SW 1271 (cell line): ENCODE measurements around the gene MAN1B1.
"Not testable (repeated sequence)": the region's sequence is repeated elsewhere in the genome, so short reads cannot be mapped to it uniquely, and the experiment has no call there.

Source experiments
- DNase-seq, 2 experiments: peaks; one replicate each; lab custom pipeline; 2025; lab: John Stamatoyannopoulos, UW

MAN1B1 gene

DNA sequence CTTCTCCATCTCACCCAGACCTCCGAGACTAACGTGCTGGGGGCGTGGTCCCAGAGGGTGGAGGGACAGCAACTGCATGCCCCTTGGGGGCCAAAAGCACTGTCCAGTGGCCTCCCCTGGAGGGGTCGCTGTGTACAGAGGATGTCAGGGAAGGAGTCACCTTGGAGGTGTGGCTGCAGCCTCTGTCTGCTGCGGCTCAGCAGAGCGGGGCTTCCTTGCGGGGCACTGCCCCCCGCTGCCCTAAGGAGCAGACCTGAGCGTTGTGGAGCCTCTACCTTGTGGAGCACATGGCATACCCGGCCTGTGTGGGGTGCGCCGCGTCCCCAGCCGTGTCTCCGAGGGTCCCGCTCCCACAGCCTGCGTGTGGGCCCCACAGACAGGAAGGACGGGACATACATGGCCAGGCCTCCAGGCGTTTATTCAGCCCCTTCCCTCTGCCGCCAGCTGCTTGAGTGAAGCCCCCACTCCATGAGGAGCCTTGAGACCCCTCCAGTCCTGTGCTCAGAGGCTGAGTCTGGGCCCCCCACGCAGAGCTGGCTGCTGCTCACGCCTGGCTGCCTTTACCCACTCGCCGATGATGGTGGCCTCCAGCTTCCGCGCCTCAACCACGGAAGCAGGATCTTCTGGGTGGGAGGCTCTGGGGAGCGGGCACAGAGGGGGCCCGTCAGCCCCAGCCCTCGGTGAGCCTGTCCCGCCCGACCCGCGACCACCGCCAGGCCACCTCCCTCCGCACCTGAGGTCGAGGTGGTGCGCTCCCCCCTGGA is 23.5 kb downstream of the MAN1B1 start:
- no peak for DNase-seq

DNA sequence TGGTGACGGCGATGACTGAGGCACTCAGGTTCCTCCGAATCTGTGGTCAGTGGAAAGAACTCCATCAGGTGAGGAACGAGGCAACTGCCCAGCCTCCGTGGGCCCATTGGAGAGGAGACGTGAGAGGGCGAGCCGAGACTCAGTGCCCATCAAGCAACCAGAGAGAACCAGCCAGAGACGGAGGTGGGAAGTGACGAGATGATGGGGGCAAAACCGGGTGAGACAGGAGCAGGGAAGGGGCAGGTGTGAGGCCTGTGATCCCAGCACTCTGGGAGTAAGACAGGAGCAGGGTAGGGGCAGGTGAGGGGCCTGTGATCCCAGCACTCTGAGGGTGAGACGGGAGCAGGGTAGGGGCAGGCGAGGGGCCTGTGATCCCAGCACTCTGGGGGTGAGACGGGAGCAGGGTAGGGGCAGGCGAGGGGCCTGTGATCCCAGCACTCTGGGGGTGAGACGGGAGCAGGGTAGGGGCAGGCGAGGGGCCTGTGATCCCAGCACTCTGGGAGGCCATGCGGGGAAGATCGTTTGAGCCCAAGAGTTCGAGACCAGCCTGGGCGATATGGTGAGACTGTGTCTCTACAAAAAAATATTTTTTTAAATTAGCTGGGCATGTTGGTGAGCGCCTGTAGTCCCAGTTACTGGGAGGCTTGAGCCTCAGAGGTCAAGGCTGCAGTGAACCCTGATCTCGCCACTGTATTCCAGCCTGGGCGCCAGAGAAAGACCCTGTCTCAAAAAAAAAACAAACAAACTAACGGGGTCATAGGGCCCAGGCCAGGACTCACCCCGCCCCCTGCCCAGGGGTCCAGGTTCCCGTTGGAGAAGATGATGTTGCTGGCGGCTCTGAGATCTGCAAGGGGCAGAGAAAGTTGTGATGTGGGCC is 24.4 kb downstream of the MAN1B1 start:
- no peak for DNase-seq

- no peak for DNase-seq
These were observed 25.2 kb downstream of the MAN1B1 start for GRCh38 chr9:137111788-137112563.

- DNase-seq: no peak
These were observed 26.0 kb downstream of the MAN1B1 start for GRCh38 chr9:137112564-137113384.

- DNase-seq: peak in 1 of 2 experiments; percentile 11
These were observed 26.8 kb downstream of the MAN1B1 start for GRCh38 chr9:137113385-137114159.

- DNase-seq: peak in 1 of 2 experiments; percentile 48
These were observed 27.4 kb downstream of the MAN1B1 start for GRCh38 chr9:137114220-137114612.

DNA sequence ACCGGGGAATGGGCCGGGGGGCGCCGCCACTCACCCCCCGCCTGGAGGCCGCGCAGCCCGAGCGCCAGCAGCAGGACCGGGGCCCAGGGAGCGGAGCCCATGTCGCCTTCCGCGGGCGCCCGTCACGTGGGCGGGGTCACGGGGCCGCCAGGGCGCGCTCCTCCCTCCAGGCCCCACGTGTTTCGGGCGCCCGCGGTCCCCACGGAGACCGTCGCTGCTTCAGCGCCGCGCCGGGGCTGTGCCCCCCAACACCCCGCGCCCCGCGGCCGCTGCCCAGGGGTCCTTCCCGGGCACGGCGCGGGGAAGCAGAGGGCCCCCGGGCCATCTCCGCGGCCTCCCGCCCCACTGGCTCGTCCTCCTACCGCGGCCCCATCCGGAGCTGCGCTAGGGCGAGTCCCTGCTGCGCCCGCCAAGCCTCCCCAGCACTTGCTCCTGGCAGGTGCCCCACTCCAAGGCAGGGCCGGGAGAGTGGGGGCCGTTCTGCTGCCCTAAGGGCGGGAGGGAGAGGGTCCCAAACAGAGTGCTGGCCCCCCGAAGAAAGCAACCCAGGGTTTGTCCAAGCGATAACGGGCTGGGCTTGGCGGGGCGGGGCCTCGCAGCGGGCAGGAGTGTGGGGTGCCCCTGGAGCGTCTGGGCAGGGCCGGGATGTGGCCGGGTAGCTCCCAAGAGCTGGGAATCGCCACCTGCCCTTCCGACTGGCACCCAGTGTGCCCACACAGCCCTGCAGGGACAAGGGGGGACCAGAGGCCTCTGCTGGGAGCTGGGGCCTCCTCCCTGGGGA is 28.0 kb downstream of the MAN1B1 start, which contains the start of gene DPP7:
DPP7 (minus strand) TSS at position 121 of the 781 bp plus-strand sequence; CDS start at position 101, 20 bp downstream.
- peak in 1 of 2 experiments; percentile 64 for DNase-seq

GRCh38 chr9:137115394-137116026 is 28.7 kb downstream of the MAN1B1 start:
- no peak for DNase-seq

- no peak for DNase-seq
These were observed 29.3 kb downstream of the MAN1B1 start for GRCh38 chr9:137116027-137116507.

GRCh38 chr9:137116728-137117127 is 29.9 kb downstream of the MAN1B1 start:
- DNase-seq: no peak

- no peak for DNase-seq
These were observed 30.5 kb downstream of the MAN1B1 start for GRCh38 chr9:137117269-137117731.

DNA sequence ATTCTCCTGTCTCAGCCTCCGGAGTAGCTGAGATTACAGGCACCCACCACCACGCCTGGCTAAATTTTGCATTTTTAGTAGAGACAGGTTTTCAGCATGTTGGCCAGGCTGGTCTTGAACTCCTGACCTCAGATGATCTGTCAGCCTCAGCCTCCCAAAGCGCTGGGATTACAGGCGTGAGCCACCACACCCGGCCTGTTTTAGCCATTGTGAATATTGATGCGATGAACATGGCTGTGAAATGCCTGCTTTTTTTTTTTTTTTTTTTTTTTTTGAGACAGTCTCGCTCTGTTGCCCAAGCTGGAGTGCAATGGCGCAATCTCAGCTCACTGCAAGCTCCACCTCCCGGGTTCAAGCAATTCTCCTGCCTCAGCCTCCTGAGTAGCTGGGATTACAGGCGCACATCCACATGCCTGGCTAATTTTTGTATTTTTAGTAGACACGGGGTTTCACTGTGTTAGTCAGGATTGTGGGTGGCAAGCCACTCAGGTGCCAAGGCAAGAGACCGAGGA is 31.4 kb downstream of the MAN1B1 start:
- DNase-seq: not testable (repeated sequence)

DNA sequence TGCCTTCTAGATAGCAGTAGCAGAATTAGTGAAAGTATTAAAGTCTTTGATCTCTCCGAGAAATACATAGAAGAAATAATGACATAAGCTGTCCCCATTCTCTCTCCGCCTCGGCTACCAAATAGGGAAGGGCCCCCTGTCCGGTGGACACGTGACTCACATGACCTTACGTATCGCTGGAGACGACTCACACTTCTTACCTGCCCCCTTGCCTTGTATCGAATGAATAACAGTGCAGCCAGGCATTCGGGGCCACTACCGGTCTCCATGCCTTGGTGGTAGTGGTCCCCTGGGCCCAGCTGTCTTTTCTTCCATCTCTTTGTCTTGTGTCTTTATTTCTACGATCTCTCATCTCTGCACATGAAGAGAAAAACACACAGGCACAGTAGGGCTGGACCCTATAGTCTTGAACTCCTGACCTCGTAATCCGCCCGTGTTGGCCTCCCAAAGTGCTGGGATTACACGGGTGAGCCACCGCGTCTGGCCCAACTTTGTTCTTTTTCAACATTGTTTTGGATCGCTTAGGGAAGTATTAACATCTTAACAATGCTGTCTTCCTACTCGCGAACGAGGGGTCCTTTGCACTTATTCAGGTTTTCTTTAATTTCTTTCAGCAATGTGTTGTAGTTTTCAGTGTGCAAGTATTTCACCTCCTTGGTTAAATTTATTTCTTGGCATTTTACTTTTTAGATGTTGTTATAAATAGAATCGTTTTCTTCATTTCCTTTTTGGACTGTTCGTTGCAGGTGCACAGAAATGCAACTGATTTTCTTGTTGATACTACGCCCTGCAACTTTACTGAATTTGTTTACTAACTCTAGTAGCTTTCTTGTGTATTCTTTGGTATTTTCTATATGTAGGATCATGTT is 35.4 kb downstream of the MAN1B1 start:
- not testable (repeated sequence) for DNase-seq

- not testable (repeated sequence) for DNase-seq
These were observed 36.1 kb downstream of the MAN1B1 start for GRCh38 chr9:137122796-137123467.

GRCh38 chr9:137123468-137123837 is 36.7 kb downstream of the MAN1B1 start:
- DNase-seq: no peak

DNA sequence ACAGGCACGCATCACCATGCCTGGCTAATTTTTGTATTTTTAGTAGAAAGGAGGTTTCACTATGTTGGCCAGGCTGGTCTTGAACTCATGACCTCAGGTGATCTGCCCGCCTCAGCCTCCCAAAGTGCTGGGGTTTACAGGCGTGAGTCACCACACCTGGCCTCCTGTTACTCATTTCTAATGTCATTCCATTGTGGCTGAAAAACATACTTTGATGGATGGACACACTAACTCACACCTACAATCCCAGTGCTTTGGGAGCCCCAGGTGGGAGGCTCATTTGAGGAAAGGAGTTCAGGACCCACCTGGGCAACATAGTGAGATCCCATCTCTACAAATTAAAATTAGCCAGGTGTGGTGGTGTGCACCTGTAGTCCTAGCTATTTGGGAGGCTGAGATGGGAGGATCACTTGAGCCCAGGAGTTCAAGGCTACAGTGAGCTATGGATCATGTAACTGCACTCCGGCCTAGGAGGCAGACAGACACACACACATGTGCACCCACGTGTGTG is 37.2 kb downstream of the MAN1B1 start:
- not testable (repeated sequence) for DNase-seq

DNA sequence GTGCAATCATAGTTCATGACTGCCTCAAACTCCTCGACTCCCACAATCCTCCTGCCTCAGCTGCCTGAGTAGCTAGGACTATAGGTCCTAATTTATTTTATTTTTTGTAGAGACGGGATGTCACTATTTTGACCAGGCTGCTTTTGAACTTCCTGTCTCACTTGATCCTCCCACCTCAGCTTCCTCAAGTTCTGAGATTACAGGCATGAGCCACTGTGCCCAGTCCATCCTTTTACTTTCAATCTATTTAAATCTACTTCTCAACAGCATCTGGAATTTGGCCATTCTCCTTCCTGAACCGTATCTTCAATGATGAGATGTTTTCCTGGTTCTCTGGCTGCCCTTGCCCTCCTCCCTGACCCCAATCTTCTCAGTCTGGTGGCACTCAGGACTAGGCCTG is 40.0 kb downstream of the MAN1B1 start:
- DNase-seq: no peak
